Immature natural killer cell (primary cell): ENCODE results near the gene GNAT1. TPM values are rescaled to one million over a fixed set of nuclear protein-coding genes. Genes with fewer than 3 reads are reported as not detected.

Experiments
- DNase-seq, 3 donors: peaks; one replicate each; pipeline ENCODE4 v3.0.0; 2022; ENCODE audit warnings: mixed read lengths in 1 of 3
- H3K27ac Mint-ChIP-seq, 6 donors: one replicate each; pipeline ENCODE4 v1.8.0; 2020; ENCODE audit warnings: mixed read lengths in 6 of 6, mild to moderate bottlenecking in 5 of 6, inconsistent platforms in 4 of 6, moderate library complexity in 3 of 6
- H3K27me3 Mint-ChIP-seq, 3 donors: one replicate each; pipeline ENCODE4 v1.8.0; 2020 to 2021; ENCODE audit warnings: low read depth in 3 of 3, mild to moderate bottlenecking in 3 of 3, mixed read lengths in 3 of 3, moderate library complexity in 3 of 3, inconsistent platforms in 1 of 3
- H3K36me3 Mint-ChIP-seq, 3 donors: one replicate each; pipeline ENCODE4 v1.8.0; 2020; ENCODE audit warnings: mixed read lengths in 3 of 3, inconsistent platforms in 2 of 3, mild to moderate bottlenecking in 2 of 3
- H3K4me1 Mint-ChIP-seq, 2 donors: one replicate each; pipeline ENCODE4 v1.8.0; 2020; ENCODE audit warnings: inconsistent platforms in 2 of 2, mild to moderate bottlenecking in 2 of 2, mixed read lengths in 2 of 2, moderate library complexity in 1 of 2
- H3K4me3 Mint-ChIP-seq, 5 donors: one replicate each; pipeline ENCODE4 v1.8.0; 2020; ENCODE audit warnings: mild to moderate bottlenecking in 5 of 5, mixed read lengths in 5 of 5, inconsistent platforms in 3 of 5, moderate library complexity in 3 of 5
- H3K9me3 Mint-ChIP-seq, 6 donors: one replicate each; pipeline ENCODE4 v1.8.0; 2020; ENCODE audit warnings: mild to moderate bottlenecking in 6 of 6, mixed read lengths in 6 of 6, inconsistent platforms in 4 of 6, moderate library complexity in 3 of 6
- polyA plus RNA-seq, 3 donors: library from polyadenylated mRNA; unstranded; fragments of 300-500 nt; fragmentation: Illumina TruSeq; gene quantifications; one replicate each; pipeline ENCODE4 v1.2.3, GENCODE V29; 2021

GNAT1 gene
- not detected for polyA plus RNA-seq

GRCh38 chr3:50190936-50191660 is at the start of gene GNAT1:
Gene GNAT1 (plus strand): TSS chr3:50191610. CDS start chr3:50191726, 116 bp downstream.
- Mint-ChIP-seq H3K27ac (no peak within 1 kb of the TSS), H3K36me3 (no peaks in the 10 kb centered on the region), H3K4me1 (peaks cover 0 to 8% of the 10 kb centered on the region in 2 donors), H3K9me3 (no peaks in the 10 kb centered on the region), H3K4me3 (no peak within 1 kb of the TSS), H3K27me3 (peaks cover 4 to 9% (median 4%) of the 10 kb centered on the region in 3 donors)
- no peak for DNase-seq

GRCh38 chr3:50146316-50146901 is 45.0 kb upstream of the GNAT1 start:
- Mint-ChIP-seq H3K9me3 (peaks cover 0 to 2% (median 0%) of the 10 kb centered on the region in 6 donors), H3K4me1 (no peaks in the 10 kb centered on the region), H3K27me3 (peaks cover 0 to 5% (median 2%) of the 10 kb centered on the region in 3 donors), H3K27ac (no peak overlapping the region), H3K4me3 (no peak overlapping the region), H3K36me3 (no peaks in the 10 kb centered on the region)
- DNase-seq, result no peak

- Mint-ChIP-seq H3K36me3 (no peaks in the 10 kb centered on the region), H3K27me3 (peaks cover 0 to 5% (median 2%) of the 10 kb centered on the region in 3 donors), H3K4me3 (no peak overlapping the region), H3K27ac (no peak overlapping the region), H3K4me1 (no peaks in the 10 kb centered on the region), H3K9me3 (peaks cover 0 to 2% (median 0%) of the 10 kb centered on the region in 6 donors)
- DNase-seq, result no peak
These were observed 44.4 kb upstream of the GNAT1 start for GRCh38 chr3:50147016-50147415.

GRCh38 chr3:50147447-50147846 is 44.0 kb upstream of the GNAT1 start:
- no peak overlapping the region for H3K4me3 Mint-ChIP-seq
- no peak overlapping the region for H3K27ac Mint-ChIP-seq
- peaks cover 0 to 5% (median 2%) of the 10 kb centered on the region in 3 donors for H3K27me3 Mint-ChIP-seq
- no peak for DNase-seq
- H3K4me1 Mint-ChIP-seq, result no peaks in the 10 kb centered on the region
- H3K9me3 Mint-ChIP-seq, result peaks cover 0 to under 1% (median 0%) of the 10 kb centered on the region in 6 donors
- no peaks in the 10 kb centered on the region for H3K36me3 Mint-ChIP-seq

- Mint-ChIP-seq H3K27me3 (peaks cover 0 to 5% (median 2%) of the 10 kb centered on the region in 3 donors), H3K9me3 (no peaks in the 10 kb centered on the region), H3K4me3 (no peak overlapping the region), H3K36me3 (no peaks in the 10 kb centered on the region), H3K27ac (no peak overlapping the region), H3K4me1 (no peaks in the 10 kb centered on the region)
- DNase-seq, result no peak
These were observed 43.5 kb upstream of the GNAT1 start for GRCh38 chr3:50147861-50148260.

GRCh38 chr3:50150404-50150750 is 41.0 kb upstream of the GNAT1 start:
- Mint-ChIP-seq H3K36me3 (no peaks in the 10 kb centered on the region), H3K4me1 (peaks cover 4 to 6% of the 10 kb centered on the region in 2 donors), H3K4me3 (no peak overlapping the region), H3K27ac (no peak overlapping the region), H3K9me3 (no peaks in the 10 kb centered on the region), H3K27me3 (peaks cover 4 to 6% (median 6%) of the 10 kb centered on the region in 3 donors)
- DNase-seq, result no peak

GRCh38 chr3:50150863-50151686 is 40.3 kb upstream of the GNAT1 start:
- Mint-ChIP-seq H3K27me3 (peaks cover 6 to 11% (median 9%) of the 10 kb centered on the region in 3 donors), H3K4me1 (peaks cover 6 to 9% of the 10 kb centered on the region in 2 donors), H3K9me3 (no peaks in the 10 kb centered on the region), H3K4me3 (no peak overlapping the region), H3K36me3 (no peaks in the 10 kb centered on the region), H3K27ac (no peak overlapping the region)
- no peak for DNase-seq

- Mint-ChIP-seq H3K27ac (no peak overlapping the region), H3K4me1 (peaks cover 6 to 9% of the 10 kb centered on the region in 2 donors), H3K36me3 (no peaks in the 10 kb centered on the region), H3K9me3 (no peaks in the 10 kb centered on the region), H3K4me3 (no peak overlapping the region), H3K27me3 (peaks cover 11 to 16% (median 14%) of the 10 kb centered on the region in 3 donors)
- DNase-seq, result no peak
These were observed 39.7 kb upstream of the GNAT1 start for GRCh38 chr3:50151728-50152127.

GRCh38 chr3:50153782-50154475 is 37.5 kb upstream of the GNAT1 start:
- H3K4me3 Mint-ChIP-seq, result peak overlapping the region; percentile 76 to 88 (median 83)
- no peaks in the 10 kb centered on the region for H3K36me3 Mint-ChIP-seq
- H3K4me1 Mint-ChIP-seq, result peaks cover 6 to 9% of the 10 kb centered on the region in 2 donors
- peaks cover 17 to 24% (median 20%) of the 10 kb centered on the region in 3 donors for H3K27me3 Mint-ChIP-seq
- no peak overlapping the region for H3K27ac Mint-ChIP-seq
- no peaks in the 10 kb centered on the region for H3K9me3 Mint-ChIP-seq
- DNase-seq, result no peak

GRCh38 chr3:50154476-50154839 is 37.0 kb upstream of the GNAT1 start:
- Mint-ChIP-seq H3K36me3 (no peaks in the 10 kb centered on the region), H3K4me1 (peaks cover 6 to 9% of the 10 kb centered on the region in 2 donors), H3K4me3 (peak overlapping the region; percentile 76 to 88 (median 83)), H3K27me3 (peaks cover 17 to 24% (median 20%) of the 10 kb centered on the region in 3 donors), H3K27ac (no peak overlapping the region), H3K9me3 (no peaks in the 10 kb centered on the region)
- DNase-seq, result no peak

GRCh38 chr3:50154840-50155490 is 36.4 kb upstream of the GNAT1 start, which contains the start of gene SEMA3F:
Gene SEMA3F (plus strand): TSS chr3:50155324. CDS start chr3:50159623, 4,299 bp downstream.
- Mint-ChIP-seq H3K4me3 (peak within 1 kb of the TSS; percentile 76 to 88 (median 83)), H3K9me3 (no peaks in the 10 kb centered on the region), H3K27ac (no peak within 1 kb of the TSS), H3K27me3 (peaks cover 17 to 24% (median 20%) of the 10 kb centered on the region in 3 donors), H3K36me3 (no peaks in the 10 kb centered on the region), H3K4me1 (peaks cover 6 to 9% of the 10 kb centered on the region in 2 donors)
- peak; percentile 57 to 68 (median 65) for DNase-seq

- H3K36me3 Mint-ChIP-seq, result no peaks in the 10 kb centered on the region
- DNase-seq, result no peak
- no peaks in the 10 kb centered on the region for H3K9me3 Mint-ChIP-seq
- H3K27me3 Mint-ChIP-seq, result peaks cover 17 to 23% (median 20%) of the 10 kb centered on the region in 3 donors
- peaks cover 6 to 9% of the 10 kb centered on the region in 2 donors for H3K4me1 Mint-ChIP-seq
- peak overlapping the region; percentile 69 to 82 (median 77) for H3K4me3 Mint-ChIP-seq
- H3K27ac Mint-ChIP-seq, result no peak overlapping the region
These were observed 35.9 kb upstream of the GNAT1 start for GRCh38 chr3:50155491-50155878.

- no peak for DNase-seq
- Mint-ChIP-seq H3K4me3 (peak overlapping the region; percentile 69 to 82 (median 77)), H3K27ac (no peak overlapping the region), H3K36me3 (no peaks in the 10 kb centered on the region), H3K27me3 (peaks cover 17 to 23% (median 20%) of the 10 kb centered on the region in 3 donors), H3K9me3 (no peaks in the 10 kb centered on the region), H3K4me1 (peaks cover 6 to 9% of the 10 kb centered on the region in 2 donors)
These were observed 35.5 kb upstream of the GNAT1 start for GRCh38 chr3:50155891-50156290.
